Immature natural killer cell (primary cell): Measurements from ENCODE around the gene RAB3C. TPM values are rescaled to one million over a fixed set of nuclear protein-coding genes. Genes with fewer than 3 reads are reported as not detected.

ENCODE experiments used
- DNase-seq, 3 donors: peaks; one replicate each; pipeline ENCODE4 v3.0.0; 2022; ENCODE audit warnings: mixed read lengths in 1 of 3
- H3K27ac Mint-ChIP-seq, 6 donors: one replicate each; pipeline ENCODE4 v1.8.0; 2020; ENCODE audit warnings: mixed read lengths in 6 of 6, mild to moderate bottlenecking in 5 of 6, inconsistent platforms in 4 of 6, moderate library complexity in 3 of 6
- H3K27me3 Mint-ChIP-seq, 3 donors: one replicate each; pipeline ENCODE4 v1.8.0; 2020 to 2021; ENCODE audit warnings: low read depth in 3 of 3, mild to moderate bottlenecking in 3 of 3, mixed read lengths in 3 of 3, moderate library complexity in 3 of 3, inconsistent platforms in 1 of 3
- H3K36me3 Mint-ChIP-seq, 3 donors: one replicate each; pipeline ENCODE4 v1.8.0; 2020; ENCODE audit warnings: mixed read lengths in 3 of 3, inconsistent platforms in 2 of 3, mild to moderate bottlenecking in 2 of 3
- H3K4me1 Mint-ChIP-seq, 2 donors: one replicate each; pipeline ENCODE4 v1.8.0; 2020; ENCODE audit warnings: inconsistent platforms in 2 of 2, mild to moderate bottlenecking in 2 of 2, mixed read lengths in 2 of 2, moderate library complexity in 1 of 2
- H3K4me3 Mint-ChIP-seq, 5 donors: one replicate each; pipeline ENCODE4 v1.8.0; 2020; ENCODE audit warnings: mild to moderate bottlenecking in 5 of 5, mixed read lengths in 5 of 5, inconsistent platforms in 3 of 5, moderate library complexity in 3 of 5
- H3K9me3 Mint-ChIP-seq, 6 donors: one replicate each; pipeline ENCODE4 v1.8.0; 2020; ENCODE audit warnings: mild to moderate bottlenecking in 6 of 6, mixed read lengths in 6 of 6, inconsistent platforms in 4 of 6, moderate library complexity in 3 of 6
- polyA plus RNA-seq, 3 donors: library from polyadenylated mRNA; unstranded; fragments of 300-500 nt; fragmentation: Illumina TruSeq; gene quantifications; one replicate each; pipeline ENCODE4 v1.2.3, GENCODE V29; 2021

RAB3C gene
- polyA plus RNA-seq, 3 donors from 2014 or later: not detected

DNA sequence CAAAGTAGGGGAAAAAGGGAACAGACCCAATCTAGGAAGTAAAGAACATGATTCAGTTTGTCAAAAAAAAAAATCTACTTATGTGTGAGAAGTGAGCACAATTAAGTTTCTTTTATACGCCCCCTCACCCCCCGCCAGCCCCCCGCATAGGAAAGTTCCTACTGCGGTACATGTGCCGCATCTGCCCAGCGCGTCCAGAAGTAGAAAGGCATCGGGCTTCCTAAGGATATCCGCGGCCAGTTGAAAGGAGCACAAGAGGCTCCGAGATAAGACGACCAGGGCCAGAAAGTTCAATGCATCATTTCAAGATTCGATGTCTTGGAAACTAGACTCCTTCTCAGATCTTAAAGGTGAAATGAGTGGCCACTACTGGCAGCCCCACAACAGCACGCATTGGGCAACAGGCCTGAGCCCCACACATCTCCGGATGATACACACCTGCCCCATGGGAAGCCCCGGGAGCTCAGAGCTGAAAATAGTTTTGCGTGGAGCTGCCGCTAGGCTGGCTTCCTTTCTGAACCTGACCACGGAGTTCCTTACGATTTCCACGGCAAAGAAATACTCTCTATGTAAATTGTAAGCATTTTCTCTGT is 203.9 kb downstream of the RAB3C start:
- DNase-seq: no peak
- H3K27me3 Mint-ChIP-seq: peaks cover 0 to 2% (median 0%) of the 10 kb centered on the region in 3 donors
- peaks cover 0 to 4% (median 0%) of the 10 kb centered on the region in 6 donors for H3K9me3 Mint-ChIP-seq
- no peaks in the 10 kb centered on the region for H3K4me1 Mint-ChIP-seq
- H3K4me3 Mint-ChIP-seq: no peak overlapping the region
- H3K36me3 Mint-ChIP-seq: no peaks in the 10 kb centered on the region
- H3K27ac Mint-ChIP-seq: no peak overlapping the region

DNA sequence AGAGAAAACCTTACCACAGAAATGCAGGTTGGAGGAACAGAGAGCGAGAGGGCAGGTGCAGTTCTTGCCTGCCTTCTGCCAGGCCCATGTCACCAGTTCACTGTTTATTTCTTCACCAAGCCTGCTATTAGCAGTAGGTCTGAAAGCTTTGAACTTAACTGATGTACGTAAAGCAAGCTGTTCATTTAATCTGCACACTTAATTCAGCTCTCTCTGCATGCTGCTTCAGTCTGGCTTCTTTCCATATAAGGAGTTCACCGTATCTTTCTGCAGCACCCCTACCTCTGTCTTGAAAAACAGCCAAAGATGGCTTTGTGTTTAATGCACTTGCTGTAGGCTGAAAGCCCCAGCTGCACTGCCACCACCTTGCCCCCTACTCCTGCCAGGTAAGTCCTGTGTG is 205.1 kb downstream of the RAB3C start:
- Mint-ChIP-seq H3K27me3 (peaks cover 0 to 2% (median 0%) of the 10 kb centered on the region in 3 donors), H3K27ac (no peak overlapping the region), H3K4me1 (no peaks in the 10 kb centered on the region), H3K36me3 (no peaks in the 10 kb centered on the region), H3K4me3 (no peak overlapping the region), H3K9me3 (peaks cover 0 to 5% (median 0%) of the 10 kb centered on the region in 6 donors)
- no peak for DNase-seq

DNA sequence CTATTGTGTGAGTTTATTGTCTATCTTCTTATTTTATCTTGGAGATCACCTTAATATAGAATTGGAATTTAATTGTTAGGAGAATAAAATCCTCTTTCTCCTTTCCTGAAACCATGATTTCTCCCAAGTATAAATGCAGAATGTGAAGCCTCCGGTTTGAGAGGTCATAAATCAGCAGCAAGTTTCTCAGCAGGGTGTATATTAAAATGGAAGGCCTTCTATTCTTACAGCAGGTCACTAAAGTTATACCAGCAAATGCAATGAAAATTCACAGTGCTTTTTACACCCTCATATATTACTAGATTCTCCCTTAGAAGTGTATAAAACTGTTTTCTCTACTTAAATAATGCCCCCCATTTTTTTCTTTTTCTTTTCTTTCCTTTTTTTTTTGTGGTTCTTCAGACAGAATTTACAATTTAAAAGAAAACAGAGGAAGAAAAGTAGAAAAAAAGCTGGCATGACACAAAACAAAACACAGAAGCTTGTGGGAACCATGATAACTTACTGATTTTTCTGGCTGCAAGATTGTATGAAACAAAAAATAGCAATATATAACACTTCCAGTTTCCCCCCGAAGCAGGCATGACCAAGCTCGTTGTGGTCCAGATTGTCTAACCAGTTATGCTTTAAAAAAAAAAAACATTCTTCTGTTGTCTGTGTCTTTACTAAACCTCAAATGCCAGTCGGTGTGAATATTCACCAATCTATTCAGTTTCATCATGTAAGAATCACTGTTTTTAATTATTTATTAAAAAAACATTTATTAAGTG is 211.2 kb downstream of the RAB3C start:
- Mint-ChIP-seq H3K4me3 (no peak overlapping the region), H3K27ac (no peak overlapping the region), H3K27me3 (peaks cover 0 to 5% (median 1%) of the 10 kb centered on the region in 3 donors), H3K36me3 (no peaks in the 10 kb centered on the region), H3K4me1 (no peaks in the 10 kb centered on the region), H3K9me3 (peaks cover 0 to 4% (median 0%) of the 10 kb centered on the region in 6 donors)
- no peak for DNase-seq

DNA sequence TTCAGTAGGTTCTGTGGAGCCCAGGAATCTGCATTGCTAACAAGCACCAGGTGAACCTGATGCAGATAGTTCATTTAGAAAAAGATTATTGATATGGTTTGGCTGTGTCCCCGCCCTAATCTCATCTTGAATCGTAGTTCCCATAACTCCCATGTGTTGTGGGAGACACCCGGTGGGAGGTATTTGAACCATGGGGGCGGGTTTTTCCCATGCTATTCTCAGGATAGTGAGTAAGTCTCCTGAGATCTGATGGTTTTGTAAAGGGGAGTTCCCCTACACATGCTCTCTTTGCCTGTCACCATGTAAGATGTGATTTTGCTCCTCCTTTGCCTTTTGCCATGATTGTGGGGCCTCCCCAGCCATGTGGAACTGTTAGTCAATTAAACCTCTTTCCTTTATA is 212.0 kb downstream of the RAB3C start:
- DNase-seq: no peak
- Mint-ChIP-seq H3K36me3 (no peaks in the 10 kb centered on the region), H3K4me3 (no peak overlapping the region), H3K4me1 (no peaks in the 10 kb centered on the region), H3K9me3 (peaks cover 0 to 4% (median 0%) of the 10 kb centered on the region in 6 donors), H3K27ac (no peak overlapping the region), H3K27me3 (peaks cover 0 to 5% (median 1%) of the 10 kb centered on the region in 3 donors)

DNA sequence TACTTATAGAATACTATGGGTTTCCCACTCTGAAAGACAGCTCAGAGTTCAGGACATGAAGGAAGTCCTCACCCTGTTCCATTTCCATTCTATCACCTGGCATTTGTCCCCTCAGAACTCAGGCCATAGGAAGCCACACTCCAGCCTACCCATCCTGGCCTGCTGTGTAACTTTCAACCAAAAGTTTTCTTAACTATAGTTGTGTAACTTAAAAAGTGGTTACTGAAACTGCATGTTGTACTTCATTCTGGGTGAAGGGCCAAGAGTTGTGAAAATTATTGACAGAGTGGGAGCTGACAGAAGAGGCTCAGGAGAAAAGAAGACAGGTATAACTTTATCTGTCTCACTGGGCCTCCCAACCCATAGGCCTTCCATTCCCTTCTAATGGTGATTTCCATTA is 212.5 kb downstream of the RAB3C start:
- no peak overlapping the region for H3K4me3 Mint-ChIP-seq
- peaks cover 0 to 5% (median 1%) of the 10 kb centered on the region in 3 donors for H3K27me3 Mint-ChIP-seq
- peaks cover 0 to 4% (median 0%) of the 10 kb centered on the region in 6 donors for H3K9me3 Mint-ChIP-seq
- H3K27ac Mint-ChIP-seq: no peak overlapping the region
- no peaks in the 10 kb centered on the region for H3K4me1 Mint-ChIP-seq
- no peaks in the 10 kb centered on the region for H3K36me3 Mint-ChIP-seq
- no peak for DNase-seq

DNA sequence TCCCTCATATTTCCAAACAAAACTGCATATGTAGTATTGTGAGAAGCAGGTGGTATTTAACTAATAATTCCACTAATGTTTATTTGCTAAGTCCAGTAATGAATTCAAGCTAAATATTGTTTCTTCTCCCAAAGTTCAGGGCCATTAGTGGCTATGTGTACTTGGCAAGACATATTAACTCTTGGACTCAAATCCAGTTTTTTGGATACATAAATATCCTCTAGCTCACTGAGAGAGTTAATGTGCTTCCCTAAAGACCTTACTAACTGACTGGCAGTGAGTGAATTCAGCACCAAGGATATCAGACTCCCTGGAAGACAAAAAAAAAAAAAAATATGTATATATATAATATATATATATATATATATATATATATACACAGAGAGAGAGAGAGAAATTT is 214.1 kb downstream of the RAB3C start:
- Mint-ChIP-seq H3K36me3 (no peaks in the 10 kb centered on the region), H3K9me3 (peaks cover 0 to 4% (median 0%) of the 10 kb centered on the region in 6 donors), H3K4me1 (no peaks in the 10 kb centered on the region), H3K4me3 (no peak overlapping the region), H3K27ac (no peak overlapping the region), H3K27me3 (peaks cover 0 to 5% (median 1%) of the 10 kb centered on the region in 3 donors)
- DNase-seq: no peak

DNA sequence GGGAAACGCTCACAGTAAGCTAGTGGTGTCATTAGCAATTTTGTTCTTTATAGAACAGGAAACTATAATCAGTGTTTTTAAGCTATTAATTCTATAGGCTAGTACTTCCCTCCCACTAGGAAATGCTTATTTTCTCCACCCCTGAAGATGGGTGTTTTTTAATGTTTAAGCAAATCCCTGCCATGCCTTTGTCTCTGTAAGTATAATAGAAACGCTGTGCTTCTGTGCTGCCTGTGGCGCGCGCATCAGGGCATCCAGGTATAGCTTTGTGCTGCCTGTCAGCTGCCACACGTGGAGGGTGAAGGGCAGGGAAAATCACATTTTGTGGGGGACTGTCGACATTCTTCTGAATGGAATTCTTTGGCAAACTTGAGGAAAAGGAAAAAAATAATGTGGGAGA is 217.5 kb downstream of the RAB3C start:
- H3K27me3 Mint-ChIP-seq: peaks cover 0 to 8% (median 1%) of the 10 kb centered on the region in 3 donors
- no peak overlapping the region for H3K4me3 Mint-ChIP-seq
- no peaks in the 10 kb centered on the region for H3K4me1 Mint-ChIP-seq
- no peaks in the 10 kb centered on the region for H3K36me3 Mint-ChIP-seq
- H3K27ac Mint-ChIP-seq: no peak overlapping the region
- DNase-seq: no peak
- H3K9me3 Mint-ChIP-seq: peaks cover 0 to 3% (median 0%) of the 10 kb centered on the region in 6 donors

DNA sequence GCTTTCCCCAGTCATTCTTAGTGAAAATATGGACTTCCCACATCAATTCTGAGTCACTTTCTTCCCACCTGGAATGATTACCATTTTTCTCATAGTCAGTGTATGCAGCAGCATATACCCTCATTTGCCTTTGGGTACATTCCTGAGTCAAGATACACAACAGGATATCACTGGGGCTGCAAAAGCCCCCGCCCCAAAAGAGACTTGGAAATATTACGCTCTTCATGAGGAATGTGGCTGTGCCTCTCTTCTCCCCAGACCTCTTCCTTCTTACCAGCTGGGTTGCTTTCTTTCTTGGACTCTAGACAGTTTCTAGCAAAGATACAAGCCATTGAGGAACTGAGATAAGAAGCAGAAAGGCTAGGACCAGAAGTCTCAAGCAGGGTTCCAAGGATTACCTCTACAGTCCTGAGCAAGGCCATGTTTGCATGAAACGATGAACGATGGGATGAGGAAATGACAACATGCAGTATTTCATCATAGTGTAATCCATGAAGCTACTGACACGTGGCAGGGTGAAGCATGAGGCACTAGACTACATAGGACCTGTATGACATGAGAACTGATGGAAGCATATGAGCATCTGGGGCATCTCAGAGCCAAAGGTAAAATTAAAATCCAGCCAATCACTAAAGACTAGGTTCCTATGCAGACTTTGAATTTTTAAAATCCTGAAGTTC is 218.1 kb downstream of the RAB3C start:
- H3K4me3 Mint-ChIP-seq: no peak overlapping the region
- DNase-seq: no peak
- H3K27ac Mint-ChIP-seq: no peak overlapping the region
- no peaks in the 10 kb centered on the region for H3K4me1 Mint-ChIP-seq
- H3K36me3 Mint-ChIP-seq: no peaks in the 10 kb centered on the region
- peaks cover 0 to 3% (median 0%) of the 10 kb centered on the region in 6 donors for H3K9me3 Mint-ChIP-seq
- peaks cover 0 to 5% (median 1%) of the 10 kb centered on the region in 3 donors for H3K27me3 Mint-ChIP-seq

DNA sequence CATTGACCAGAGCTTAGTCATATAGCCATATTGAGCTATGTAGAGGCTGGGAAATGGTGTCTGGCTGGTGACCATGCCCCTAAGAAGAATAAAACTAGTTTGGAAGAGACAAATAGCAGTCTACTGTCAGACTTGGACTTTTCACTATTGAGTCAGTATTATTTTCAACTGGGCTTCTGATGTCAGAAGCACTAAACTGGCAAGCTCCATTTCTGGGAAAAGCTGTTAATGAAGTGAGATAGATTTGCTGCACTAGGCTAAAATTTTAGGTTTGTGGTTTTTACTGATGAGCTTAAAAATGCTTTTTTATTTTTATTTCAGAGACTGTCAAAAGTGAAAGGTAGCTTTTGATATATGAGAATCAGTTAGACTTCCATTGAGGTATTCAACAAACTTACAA is 220.2 kb downstream of the RAB3C start:
- H3K27ac Mint-ChIP-seq: no peak overlapping the region
- no peak for DNase-seq
- peaks cover 0 to 3% (median 1%) of the 10 kb centered on the region in 3 donors for H3K27me3 Mint-ChIP-seq
- no peaks in the 10 kb centered on the region for H3K4me1 Mint-ChIP-seq
- no peaks in the 10 kb centered on the region for H3K9me3 Mint-ChIP-seq
- no peak overlapping the region for H3K4me3 Mint-ChIP-seq
- no peaks in the 10 kb centered on the region for H3K36me3 Mint-ChIP-seq

DNA sequence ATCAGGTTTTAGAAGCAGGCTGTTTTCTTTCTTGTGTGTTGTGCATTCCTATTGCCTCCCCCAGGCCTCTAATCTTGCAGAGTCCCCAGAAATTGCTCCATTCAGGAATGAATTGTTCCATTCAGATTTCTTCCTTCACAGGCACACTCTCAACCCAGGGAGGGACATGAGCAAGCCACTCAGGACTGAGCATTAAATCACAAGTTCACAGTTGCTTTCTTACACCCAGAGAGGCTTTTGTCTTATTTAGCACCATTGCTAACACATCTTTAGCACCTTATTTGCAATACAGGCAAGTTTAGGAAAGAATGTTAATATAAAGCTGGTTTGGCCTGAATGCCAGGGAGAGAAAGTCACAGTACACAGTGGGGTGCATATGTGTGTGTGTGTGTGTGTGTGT is 221.4 kb downstream of the RAB3C start:
- peaks cover 0 to 3% (median 0%) of the 10 kb centered on the region in 3 donors for H3K27me3 Mint-ChIP-seq
- H3K27ac Mint-ChIP-seq: no peak overlapping the region
- DNase-seq: no peak
- no peaks in the 10 kb centered on the region for H3K36me3 Mint-ChIP-seq
- H3K4me3 Mint-ChIP-seq: no peak overlapping the region
- H3K4me1 Mint-ChIP-seq: no peaks in the 10 kb centered on the region
- H3K9me3 Mint-ChIP-seq: no peaks in the 10 kb centered on the region

DNA sequence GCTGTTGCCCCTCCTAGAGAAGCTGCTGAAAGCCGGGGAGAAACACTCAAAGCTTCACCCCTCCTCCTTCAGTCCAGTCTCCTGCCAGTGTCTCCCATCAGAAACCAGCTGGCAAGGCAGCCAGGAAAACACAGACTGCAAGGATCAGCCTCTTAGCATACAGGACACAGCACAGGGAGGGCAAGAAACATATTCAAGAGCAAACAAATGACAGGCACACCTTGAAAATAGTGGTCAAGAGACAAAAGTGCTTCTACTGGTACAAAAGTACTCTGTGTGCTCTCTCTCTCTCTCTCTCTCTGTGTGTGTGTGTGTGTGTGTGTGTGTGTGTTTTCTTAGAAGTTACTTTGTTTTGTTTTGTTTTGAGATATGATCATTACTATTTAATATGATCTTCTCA is 227.2 kb downstream of the RAB3C start:
- no peaks in the 10 kb centered on the region for H3K36me3 Mint-ChIP-seq
- H3K4me3 Mint-ChIP-seq: no peak overlapping the region
- no peak overlapping the region for H3K27ac Mint-ChIP-seq
- peaks cover 0 to 2% (median 0%) of the 10 kb centered on the region in 6 donors for H3K9me3 Mint-ChIP-seq
- no peak for DNase-seq
- no peaks in the 10 kb centered on the region for H3K4me1 Mint-ChIP-seq
- H3K27me3 Mint-ChIP-seq: peaks cover 0 to 6% (median 0%) of the 10 kb centered on the region in 3 donors

DNA sequence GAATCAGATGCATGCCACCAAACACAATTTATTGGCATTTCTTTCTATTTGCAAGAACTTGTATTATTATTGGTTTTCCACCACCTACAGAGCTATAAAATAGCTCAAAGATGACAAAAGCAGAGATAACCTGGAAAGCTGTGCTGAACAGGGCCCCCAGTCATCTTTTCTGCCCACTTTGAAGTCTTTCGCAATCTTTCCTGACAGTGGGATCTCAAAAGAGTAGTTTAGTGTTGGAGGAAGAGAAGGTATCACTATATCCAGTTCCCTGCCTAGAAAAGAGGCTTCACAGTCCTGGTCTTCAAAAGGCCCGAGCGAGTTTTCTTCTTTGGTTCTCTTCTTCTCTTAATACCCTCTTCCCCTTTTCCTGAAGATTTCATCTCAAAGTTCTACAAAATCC is 231.0 kb downstream of the RAB3C start:
- Mint-ChIP-seq H3K9me3 (peaks cover 0 to 2% (median 0%) of the 10 kb centered on the region in 6 donors), H3K27ac (no peak overlapping the region), H3K4me3 (no peak overlapping the region), H3K4me1 (no peaks in the 10 kb centered on the region), H3K27me3 (peaks cover 0 to 6% (median 0%) of the 10 kb centered on the region in 3 donors), H3K36me3 (no peaks in the 10 kb centered on the region)
- DNase-seq: no peak

DNA sequence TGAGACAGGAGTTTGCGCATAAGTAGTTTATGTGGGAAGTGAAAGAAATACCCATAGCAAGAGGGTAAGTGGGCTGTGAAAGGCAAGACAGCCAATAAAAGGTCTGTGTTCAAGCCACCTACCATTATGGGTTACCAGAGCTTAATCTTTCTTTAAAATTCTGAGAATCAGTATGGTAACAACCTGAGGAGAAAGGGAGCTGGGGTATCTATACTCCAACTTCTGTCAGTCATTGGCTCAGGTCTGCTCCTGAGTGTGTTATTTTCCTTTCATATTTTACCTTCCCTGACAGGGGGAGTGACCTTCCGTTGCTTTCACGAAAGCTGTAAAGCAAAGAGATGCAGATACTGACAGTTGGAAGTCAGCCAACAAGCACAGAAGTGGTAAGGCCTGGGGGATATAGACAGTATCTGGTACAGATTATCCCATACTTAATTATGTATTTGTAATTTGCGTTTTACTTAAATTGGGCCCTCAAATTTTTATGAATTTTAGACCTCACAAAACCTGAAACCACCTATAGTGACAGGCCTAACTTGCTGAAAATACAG is 233.4 kb downstream of the RAB3C start:
- peaks cover 0 to 4% (median 0%) of the 10 kb centered on the region in 3 donors for H3K27me3 Mint-ChIP-seq
- no peaks in the 10 kb centered on the region for H3K36me3 Mint-ChIP-seq
- H3K4me1 Mint-ChIP-seq: no peaks in the 10 kb centered on the region
- H3K9me3 Mint-ChIP-seq: no peaks in the 10 kb centered on the region
- H3K4me3 Mint-ChIP-seq: no peak overlapping the region
- no peak overlapping the region for H3K27ac Mint-ChIP-seq
- DNase-seq: no peak

DNA sequence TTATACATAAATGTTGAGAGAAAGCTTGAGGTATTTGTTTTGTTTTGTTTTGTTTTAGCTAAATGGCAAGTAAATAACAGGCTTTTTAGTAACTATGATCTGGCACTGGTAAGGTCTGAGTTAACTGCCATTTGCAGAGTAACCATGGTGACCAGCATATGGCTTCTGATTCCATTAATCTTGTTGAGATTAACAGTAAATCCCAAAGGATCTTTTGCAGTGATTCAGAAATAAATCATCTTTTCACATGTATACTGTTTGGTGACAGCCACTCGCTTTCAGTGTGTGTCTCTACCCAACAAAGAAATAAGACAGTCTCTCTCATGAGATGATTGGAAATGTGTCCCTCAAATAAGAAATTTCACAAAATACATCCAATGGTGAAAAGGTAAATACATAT is 235.6 kb downstream of the RAB3C start:
- no peaks in the 10 kb centered on the region for H3K9me3 Mint-ChIP-seq
- DNase-seq: no peak
- peaks cover 0 to 4% (median 0%) of the 10 kb centered on the region in 3 donors for H3K27me3 Mint-ChIP-seq
- H3K4me1 Mint-ChIP-seq: no peaks in the 10 kb centered on the region
- H3K27ac Mint-ChIP-seq: no peak overlapping the region
- H3K36me3 Mint-ChIP-seq: no peaks in the 10 kb centered on the region
- no peak overlapping the region for H3K4me3 Mint-ChIP-seq
